ENCODE measurements around the gene LMOD3. TPM values are rescaled to one million over a fixed set of nuclear protein-coding genes. Genes with fewer than 3 reads are reported as not detected.

The LMOD3 gene
- 0.01 TPM in 1 of 2 replicates, not detected in the other for polyA plus RNA-seq (2013)

GRCh38 chr3:69122403-69122802 is at the start of gene LMOD3:
TSS of gene LMOD3 (minus strand) at chr3:69122595. CDS start at chr3:69122386, 209 bp downstream.
- no peak within 1 kb of the TSS for H2AFZ ChIP-seq (ENCODE audit: insufficient read depth, low read length, poor library complexity)
- no peak within 1 kb of the TSS for H2AK5ac ChIP-seq (ENCODE audit: low read length)
- no peak within 1 kb of the TSS for H3K27ac ChIP-seq (ENCODE audit: low read depth, low read length)
- no peak within 1 kb of the TSS for H3K9ac ChIP-seq (ENCODE audit: low read length)
- no peak for DNase-seq
- H3K14ac ChIP-seq (ENCODE audit: low read length), result no peak within 1 kb of the TSS
- no peaks in the 10 kb centered on the region for H3K79me2 ChIP-seq (ENCODE audit: control insufficient read depth, insufficient read depth, low read length, poor library complexity)
- no peaks in the 10 kb centered on the region for H3K36me3 ChIP-seq (ENCODE audit: control insufficient read depth in 1 of 2, insufficient read depth in 2 of 2, low read length in 2 of 2)
- no peak within 1 kb of the TSS for H3K4me3 ChIP-seq (ENCODE audit: low read depth, low read length)
- no peak within 1 kb of the TSS for H4K91ac ChIP-seq (ENCODE audit: low read depth, low read length)
- no peak within 1 kb of the TSS for H2BK120ac ChIP-seq (ENCODE audit: insufficient read depth, low read length, poor library complexity)
- H2BK5ac ChIP-seq (ENCODE audit: low read depth, low read length, poor library complexity), result no peak within 1 kb of the TSS
- WGBS (ENCODE audit: extremely low coverage, insufficient coverage, insufficient read length), result no CpG with 5 or more reads among the region's 3 CpGs
- H3K4ac ChIP-seq (ENCODE audit: low read depth, low read length), result no peak within 1 kb of the TSS
- H3K4me2 ChIP-seq (ENCODE audit: low read length), result no peak within 1 kb of the TSS
- H3K18ac ChIP-seq (ENCODE audit: low read length), result no peak within 1 kb of the TSS
- H3K79me1 ChIP-seq (ENCODE audit: low read length), result no peaks in the 10 kb centered on the region
- H4K8ac ChIP-seq (ENCODE audit: low read depth, low read length), result no peak within 1 kb of the TSS
- no peaks in the 10 kb centered on the region for H3K9me3 ChIP-seq (ENCODE audit: insufficient read depth, low read depth, low read length)
- H2BK12ac ChIP-seq (ENCODE audit: low read length), result no peak within 1 kb of the TSS
- H3K23ac ChIP-seq (ENCODE audit: low read length), result no peak within 1 kb of the TSS
- no peak within 1 kb of the TSS for H4K12ac ChIP-seq (ENCODE audit: low read depth, low read length)
- no peaks in the 10 kb centered on the region for H3K27me3 ChIP-seq (ENCODE audit: insufficient read depth, low read length)
- peaks cover 0 to 2% of the 10 kb centered on the region in 2 experiments for H3K4me1 ChIP-seq (ENCODE audit: control insufficient read depth in 1 of 2, insufficient read depth in 2 of 2, low read length in 2 of 2)

DNA sequence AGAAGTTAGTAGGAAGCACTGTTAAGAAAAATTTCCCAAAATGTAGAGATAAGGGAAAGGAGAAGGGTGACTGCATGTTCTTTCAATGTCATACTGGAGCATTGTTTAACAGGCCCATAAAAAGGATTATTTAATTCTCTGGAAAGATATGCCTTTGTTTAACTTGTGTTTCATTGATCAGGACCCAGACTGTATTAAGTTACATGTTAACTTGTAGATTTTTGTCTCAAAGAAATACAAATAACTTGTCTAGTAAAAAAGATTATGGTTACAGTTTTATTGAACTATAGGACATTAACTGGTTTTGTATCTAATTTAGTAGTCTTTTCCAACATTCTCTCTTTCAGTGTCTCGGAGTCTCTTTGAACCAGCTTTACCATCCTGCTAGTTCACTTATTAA is 49.7 kb upstream of the LMOD3 start:
- no peak overlapping the region for H2BK12ac ChIP-seq (ENCODE audit: low read length)
- no CpG with 5 or more reads among the region's 1 CpG for WGBS (ENCODE audit: extremely low coverage, insufficient coverage, insufficient read length)
- no peak overlapping the region for H3K14ac ChIP-seq (ENCODE audit: low read length)
- no peak overlapping the region for H3K27ac ChIP-seq (ENCODE audit: low read depth, low read length)
- H4K12ac ChIP-seq (ENCODE audit: low read depth, low read length), result no peak overlapping the region
- H3K18ac ChIP-seq (ENCODE audit: low read length), result no peak overlapping the region
- H2BK5ac ChIP-seq (ENCODE audit: low read depth, low read length, poor library complexity), result no peak overlapping the region
- no peak overlapping the region for H3K4me2 ChIP-seq (ENCODE audit: low read length)
- no peaks in the 10 kb centered on the region for H3K79me2 ChIP-seq (ENCODE audit: control insufficient read depth, insufficient read depth, low read length, poor library complexity)
- H4K91ac ChIP-seq (ENCODE audit: low read depth, low read length), result no peak overlapping the region
- no peak for DNase-seq
- H2BK120ac ChIP-seq (ENCODE audit: insufficient read depth, low read length, poor library complexity), result no peak overlapping the region
- H3K36me3 ChIP-seq (ENCODE audit: control insufficient read depth in 1 of 2, insufficient read depth in 2 of 2, low read length in 2 of 2), result peaks cover 2 to 16% of the 10 kb centered on the region in 2 experiments
- H3K79me1 ChIP-seq (ENCODE audit: low read length), result no peaks in the 10 kb centered on the region
- H3K9ac ChIP-seq (ENCODE audit: low read length), result no peak overlapping the region
- no peaks in the 10 kb centered on the region for H3K9me3 ChIP-seq (ENCODE audit: insufficient read depth, low read depth, low read length)
- no peak overlapping the region for H2AFZ ChIP-seq (ENCODE audit: insufficient read depth, low read length, poor library complexity)
- H3K27me3 ChIP-seq (ENCODE audit: insufficient read depth, low read length), result no peaks in the 10 kb centered on the region
- H3K4me1 ChIP-seq (ENCODE audit: control insufficient read depth in 1 of 2, insufficient read depth in 2 of 2, low read length in 2 of 2), result no peaks in the 10 kb centered on the region
- H3K23ac ChIP-seq (ENCODE audit: low read length), result no peak overlapping the region
- no peak overlapping the region for H3K4me3 ChIP-seq (ENCODE audit: low read depth, low read length)
- H3K4ac ChIP-seq (ENCODE audit: low read depth, low read length), result no peak overlapping the region
- H2AK5ac ChIP-seq (ENCODE audit: low read length), result no peak overlapping the region
- H4K8ac ChIP-seq (ENCODE audit: low read depth, low read length), result no peak overlapping the region

DNA sequence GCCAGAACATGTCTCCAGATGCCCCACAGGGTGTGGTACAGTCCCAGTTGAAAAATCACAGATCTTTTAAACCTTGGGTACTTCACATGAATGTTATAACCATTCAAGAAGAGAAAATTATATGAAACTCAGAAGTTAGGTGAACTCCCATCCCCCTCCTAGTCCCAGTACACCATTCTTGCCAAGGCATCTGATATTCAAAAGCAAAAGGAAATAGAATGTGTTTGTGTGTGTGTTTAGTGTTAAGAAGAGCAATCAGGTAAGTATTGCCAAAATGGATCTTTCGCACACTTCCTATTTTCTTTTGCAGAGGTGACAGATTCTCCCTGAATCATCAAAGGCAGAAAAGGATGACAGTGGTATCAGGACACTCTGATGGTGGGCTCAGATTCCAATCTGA is 44.1 kb upstream of the LMOD3 start:
- DNase-seq, result no peak
- no peak overlapping the region for H3K23ac ChIP-seq (ENCODE audit: low read length)
- no peak overlapping the region for H3K4me3 ChIP-seq (ENCODE audit: low read depth, low read length)
- H3K18ac ChIP-seq (ENCODE audit: low read length), result no peak overlapping the region
- H3K27me3 ChIP-seq (ENCODE audit: insufficient read depth, low read length), result no peaks in the 10 kb centered on the region
- no peak overlapping the region for H2AFZ ChIP-seq (ENCODE audit: insufficient read depth, low read length, poor library complexity)
- no peaks in the 10 kb centered on the region for H3K9me3 ChIP-seq (ENCODE audit: insufficient read depth, low read depth, low read length)
- H3K9ac ChIP-seq (ENCODE audit: low read length), result no peak overlapping the region
- no peak overlapping the region for H4K8ac ChIP-seq (ENCODE audit: low read depth, low read length)
- H2AK5ac ChIP-seq (ENCODE audit: low read length), result no peak overlapping the region
- H4K91ac ChIP-seq (ENCODE audit: low read depth, low read length), result no peak overlapping the region
- no peaks in the 10 kb centered on the region for H3K4me1 ChIP-seq (ENCODE audit: control insufficient read depth in 1 of 2, insufficient read depth in 2 of 2, low read length in 2 of 2)
- no peaks in the 10 kb centered on the region for H3K79me1 ChIP-seq (ENCODE audit: low read length)
- no peak overlapping the region for H4K12ac ChIP-seq (ENCODE audit: low read depth, low read length)
- no peak overlapping the region for H3K4ac ChIP-seq (ENCODE audit: low read depth, low read length)
- no CpG with 5 or more reads among the region's 1 CpG for WGBS (ENCODE audit: extremely low coverage, insufficient coverage, insufficient read length)
- no peak overlapping the region for H3K4me2 ChIP-seq (ENCODE audit: low read length)
- no peak overlapping the region for H3K14ac ChIP-seq (ENCODE audit: low read length)
- peaks cover 0 to 8% of the 10 kb centered on the region in 2 experiments for H3K36me3 ChIP-seq (ENCODE audit: control insufficient read depth in 1 of 2, insufficient read depth in 2 of 2, low read length in 2 of 2)
- no peak overlapping the region for H3K27ac ChIP-seq (ENCODE audit: low read depth, low read length)
- no peaks in the 10 kb centered on the region for H3K79me2 ChIP-seq (ENCODE audit: control insufficient read depth, insufficient read depth, low read length, poor library complexity)
- no peak overlapping the region for H2BK12ac ChIP-seq (ENCODE audit: low read length)
- H2BK120ac ChIP-seq (ENCODE audit: insufficient read depth, low read length, poor library complexity), result no peak overlapping the region
- no peak overlapping the region for H2BK5ac ChIP-seq (ENCODE audit: low read depth, low read length, poor library complexity)

DNA sequence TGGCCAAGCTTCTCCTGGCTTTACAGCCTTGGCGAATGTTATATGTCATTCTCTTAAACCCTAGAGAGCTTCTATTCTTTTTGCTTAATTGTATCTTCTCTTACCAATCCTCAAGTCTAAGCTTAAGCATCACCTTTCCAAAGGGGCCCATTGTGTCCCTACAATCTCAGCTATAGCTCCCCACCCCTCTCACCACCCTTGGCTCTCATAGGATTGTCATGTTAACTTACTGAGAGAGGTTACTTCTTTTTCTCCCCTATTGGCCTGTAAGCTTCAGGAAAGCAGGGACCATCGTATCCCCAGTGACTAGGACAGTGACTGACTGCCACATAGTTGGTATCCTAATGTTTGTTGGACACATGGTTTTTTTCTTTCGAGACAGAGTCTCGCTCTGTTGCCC is 43.3 kb upstream of the LMOD3 start:
- no peak overlapping the region for H2AFZ ChIP-seq (ENCODE audit: insufficient read depth, low read length, poor library complexity)
- H3K14ac ChIP-seq (ENCODE audit: low read length), result no peak overlapping the region
- no peak overlapping the region for H2BK120ac ChIP-seq (ENCODE audit: insufficient read depth, low read length, poor library complexity)
- H3K36me3 ChIP-seq (ENCODE audit: control insufficient read depth in 1 of 2, insufficient read depth in 2 of 2, low read length in 2 of 2), result peaks cover 0 to 4% of the 10 kb centered on the region in 2 experiments
- no CpG with 5 or more reads among the region's 4 CpGs for WGBS (ENCODE audit: extremely low coverage, insufficient coverage, insufficient read length)
- no peak overlapping the region for H3K4me2 ChIP-seq (ENCODE audit: low read length)
- H3K27ac ChIP-seq (ENCODE audit: low read depth, low read length), result no peak overlapping the region
- H3K4ac ChIP-seq (ENCODE audit: low read depth, low read length), result no peak overlapping the region
- H3K4me1 ChIP-seq (ENCODE audit: control insufficient read depth in 1 of 2, insufficient read depth in 2 of 2, low read length in 2 of 2), result no peaks in the 10 kb centered on the region
- no peak overlapping the region for H3K23ac ChIP-seq (ENCODE audit: low read length)
- no peak overlapping the region for H2BK5ac ChIP-seq (ENCODE audit: low read depth, low read length, poor library complexity)
- no peak overlapping the region for H4K12ac ChIP-seq (ENCODE audit: low read depth, low read length)
- H2AK5ac ChIP-seq (ENCODE audit: low read length), result no peak overlapping the region
- H3K4me3 ChIP-seq (ENCODE audit: low read depth, low read length), result no peak overlapping the region
- no peaks in the 10 kb centered on the region for H3K27me3 ChIP-seq (ENCODE audit: insufficient read depth, low read length)
- no peaks in the 10 kb centered on the region for H3K79me1 ChIP-seq (ENCODE audit: low read length)
- H3K9ac ChIP-seq (ENCODE audit: low read length), result no peak overlapping the region
- no peak for DNase-seq
- no peak overlapping the region for H4K91ac ChIP-seq (ENCODE audit: low read depth, low read length)
- H2BK12ac ChIP-seq (ENCODE audit: low read length), result peak overlapping the region; percentile 36
- no peaks in the 10 kb centered on the region for H3K9me3 ChIP-seq (ENCODE audit: insufficient read depth, low read depth, low read length)
- H3K79me2 ChIP-seq (ENCODE audit: control insufficient read depth, insufficient read depth, low read length, poor library complexity), result no peaks in the 10 kb centered on the region
- no peak overlapping the region for H4K8ac ChIP-seq (ENCODE audit: low read depth, low read length)
- H3K18ac ChIP-seq (ENCODE audit: low read length), result no peak overlapping the region

Data from trophoblast cell (in vitro differentiated cells and primary cell).